GM06990 (cell line): ENCODE measurements around the gene SFR1.
"Not testable (repeated sequence)": the region's sequence is repeated elsewhere in the genome, so short reads cannot be mapped to it uniquely, and the experiment has no call there.

ENCODE experiments used
- DNase-seq: peaks from one replicate; pipeline ENCODE4 v3.0.0-alpha.2; 2011; ENCODE audit not compliant: insufficient read length; ENCODE audit errors: extremely low read depth
- H3K27me3 ChIP-seq: replicated peaks from 2 replicates; pipeline ENCODE4 v1.6.0; 2011; ENCODE audit warnings: low read length; ENCODE audit not compliant: control insufficient read depth, insufficient read depth
- H3K36me3 ChIP-seq: 2 replicates; pipeline ENCODE4 v1.5.1; 2011; ENCODE audit warnings: low read length; ENCODE audit not compliant: control insufficient read depth, insufficient read depth
- H3K4me3 ChIP-seq: replicated peaks from 2 replicates; pipeline ENCODE4 v1.5.1; 2011; ENCODE audit warnings: low read depth, mild to moderate bottlenecking, control low read depth, low read length
- CTCF ChIP-seq: IDR thresholded peaks from 2 replicates; pipeline ENCODE4 v1.5.1; 2011; ENCODE audit warnings: low read length, control low read depth, mild to moderate bottlenecking, inconsistent platforms; ENCODE audit not compliant: insufficient read depth, poor library complexity, severe bottlenecking

Gene SFR1

GRCh38 chr10:104144931-104145330 lies 23.0 kb downstream of the SFR1 start:
- Histone ChIP-seq H3K4me3 (no peak overlapping the region), H3K27me3 (no peaks in the 10 kb centered on the region), H3K36me3 (no peaks in the 10 kb centered on the region)
- DNase-seq, result no peak
- TF ChIP-seq CTCF, result no peak

DNA sequence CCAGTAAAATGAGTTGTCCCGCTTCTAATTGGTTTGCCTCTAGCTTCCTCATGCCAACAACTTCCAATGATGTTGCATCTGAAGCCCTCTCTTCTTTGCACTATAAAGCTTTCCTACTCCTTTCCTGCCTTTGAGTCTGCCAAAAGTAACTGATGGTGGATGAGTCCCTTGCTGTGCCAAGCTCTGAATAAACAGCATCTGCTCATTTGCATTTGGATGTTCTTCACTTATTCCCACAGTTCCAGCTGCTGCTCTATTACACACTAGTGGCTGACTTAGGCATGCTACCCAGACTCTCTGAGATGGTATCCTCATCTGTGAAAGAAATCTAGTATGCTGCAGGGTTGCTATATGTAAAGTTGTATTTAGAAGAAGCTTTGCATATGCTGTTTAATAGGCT lies 24.9 kb downstream of the SFR1 start:
- no peaks in the 10 kb centered on the region for H3K36me3 ChIP-seq
- no peak for DNase-seq
- TF ChIP-seq CTCF, result no peak
- H3K27me3 ChIP-seq, result no peaks in the 10 kb centered on the region
- no peak overlapping the region for H3K4me3 ChIP-seq

DNA sequence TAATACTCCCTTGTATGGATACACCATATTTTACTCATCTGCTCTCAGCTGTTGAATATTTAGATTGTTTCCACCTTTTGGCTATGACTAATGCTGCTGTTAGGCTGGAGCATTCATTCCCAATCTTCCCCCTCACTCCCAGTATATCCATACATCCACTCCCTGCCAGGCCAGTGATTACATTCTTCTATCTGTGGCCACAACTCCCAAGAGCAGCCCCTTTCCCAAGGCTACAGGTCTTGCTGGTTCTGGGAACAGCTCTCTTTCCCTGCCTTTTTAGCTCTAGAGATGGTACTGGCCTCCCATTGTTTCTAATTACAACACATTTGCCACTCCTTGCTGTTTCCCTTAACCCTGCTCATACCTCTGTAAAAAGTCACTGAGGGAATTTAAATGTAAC lies 28.2 kb downstream of the SFR1 start:
- no peaks in the 10 kb centered on the region; the same call in 1 of the 2 replicates for H3K27me3 ChIP-seq
- H3K36me3 ChIP-seq, result no peaks in the 10 kb centered on the region
- H3K4me3 ChIP-seq, result no peak overlapping the region
- no peak for DNase-seq
- TF ChIP-seq CTCF, result no peak

DNA sequence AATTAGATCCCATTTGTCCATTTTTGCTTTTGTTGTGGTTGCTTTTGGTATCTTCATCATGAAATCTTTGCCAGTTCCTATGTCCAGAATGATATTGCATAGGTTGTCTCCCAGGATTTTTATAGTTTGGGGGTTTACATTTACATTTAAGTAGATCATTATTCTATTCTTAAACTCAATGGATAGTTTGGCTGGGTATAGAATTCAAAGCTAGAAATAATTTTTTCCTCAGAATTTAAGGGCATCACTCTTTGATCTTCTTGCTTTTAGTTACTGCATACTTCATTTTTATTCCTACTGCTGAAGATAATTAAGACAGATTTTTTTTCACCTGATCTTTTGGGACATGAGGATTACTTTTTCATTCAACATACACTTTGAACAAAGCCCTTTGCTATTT lies 29.8 kb downstream of the SFR1 start:
- no peak for TF ChIP-seq CTCF
- no peaks in the 10 kb centered on the region; the same call in 1 of the 2 replicates for H3K27me3 ChIP-seq
- H3K4me3 ChIP-seq, result no peak overlapping the region
- no peaks in the 10 kb centered on the region for H3K36me3 ChIP-seq
- no peak for DNase-seq

GRCh38 chr10:104155591-104155990 lies 33.6 kb downstream of the SFR1 start:
- no peaks in the 10 kb centered on the region for H3K36me3 ChIP-seq
- no peak for DNase-seq
- no peak overlapping the region for H3K4me3 ChIP-seq
- TF ChIP-seq CTCF, result no peak
- no peaks in the 10 kb centered on the region; the same call in none of the 2 replicates for H3K27me3 ChIP-seq

- TF ChIP-seq CTCF, result no peak
- DNase-seq, result no peak
- Histone ChIP-seq H3K4me3 (no peak overlapping the region), H3K27me3 (no peaks in the 10 kb centered on the region), H3K36me3 (no peaks in the 10 kb centered on the region)
Observed at GRCh38 chr10:104170610-104171254, 48.8 kb downstream of the SFR1 start.

DNA sequence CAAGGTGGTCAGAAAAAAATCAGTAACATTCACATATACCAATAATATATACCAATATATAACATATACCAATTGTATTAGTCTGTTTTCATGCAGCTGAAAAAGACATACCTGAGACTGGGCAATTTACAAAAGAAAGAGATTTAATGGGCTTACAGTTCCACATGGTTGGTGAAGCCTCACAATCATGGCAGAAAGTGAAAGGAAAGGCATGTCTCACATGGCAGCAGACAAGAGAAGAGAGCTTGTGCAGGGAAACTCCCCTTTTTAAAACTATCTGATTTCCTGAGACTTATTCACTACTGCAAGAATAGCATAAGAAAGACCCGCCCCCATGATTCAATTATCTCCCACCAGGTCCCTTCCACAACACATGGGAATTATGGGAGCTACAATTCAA lies 52.2 kb downstream of the SFR1 start:
- H3K27me3 ChIP-seq, H3K4me3 ChIP-seq, H3K36me3 ChIP-seq, DNase-seq: not testable (repeated sequence)
